Calu3 (cell line): ENCODE data around the gene PSMD5. TPM values are rescaled to one million over a fixed set of nuclear protein-coding genes. Genes with fewer than 3 reads are reported as not detected.

ENCODE experiments used
- BruUV-seq: library from RNA; stranded (reverse); fragments of 400-500 nt; replicated peaks from 2 replicates; lab custom pipeline; 2021; lab: Mats Ljungman, UMichigan
- CTCF ChIA-PET: fragments of 300-600 bp; sonication (Branson Sonifier 250); formaldehyde crosslinking; loops from one replicate; lab custom pipeline; 2022; ENCODE audit warnings: antibody characterized with exemption; lab: Charles Lee
- DNase-seq: peaks from one replicate; pipeline ENCODE4 v3.0.0; 2022
- H3K27ac Mint-ChIP-seq: one replicate; pipeline ENCODE4 v1.8.0; 2022; ENCODE audit warnings: mixed read lengths; ENCODE audit not compliant: unreplicated experiment
- H3K27me3 Mint-ChIP-seq: one replicate; pipeline ENCODE4 v1.8.0; 2022; ENCODE audit warnings: mixed read lengths; ENCODE audit not compliant: unreplicated experiment
- H3K36me3 Mint-ChIP-seq: one replicate; pipeline ENCODE4 v1.8.0; 2022; ENCODE audit warnings: mild to moderate bottlenecking, moderate library complexity, mixed read lengths; ENCODE audit not compliant: insufficient read depth, unreplicated experiment
- H3K4me1 Mint-ChIP-seq: one replicate; pipeline ENCODE4 v1.8.0; 2022; ENCODE audit warnings: mild to moderate bottlenecking, low read depth, mixed read lengths; ENCODE audit not compliant: unreplicated experiment
- H3K4me3 Mint-ChIP-seq: one replicate; pipeline ENCODE4 v1.8.0; 2022; ENCODE audit warnings: mild to moderate bottlenecking, low read depth, moderate library complexity, mixed read lengths; ENCODE audit not compliant: unreplicated experiment
- H3K9me3 Mint-ChIP-seq: one replicate; pipeline ENCODE4 v1.8.0; 2022; ENCODE audit warnings: low read depth, mixed read lengths; ENCODE audit not compliant: unreplicated experiment
- CTCF ChIP-seq: fragments of 200-600 bp; IDR thresholded peaks from one replicate; pipeline ENCODE4 v1.8.0; 2022; ENCODE audit warnings: antibody characterized with exemption; ENCODE audit not compliant: unreplicated experiment
- intact Hi-C: fragments of 100-400 bp; cut with micrococcal nuclease; formaldehyde crosslinking; loops from one replicate; pipeline ENCODE4 v1.10.0; 2022; ENCODE audit not compliant: unreplicated experiment
- total RNA-seq: library from RNA; stranded (reverse); gene quantifications from 2 replicates; pipeline ENCODE4 v1.2.3, GENCODE V29; 2022

Gene PSMD5
- total RNA-seq, 1 experiment from 2014 or later, result 34.0 TPM

- no peaks in the 10 kb centered on the region for H3K27me3 Mint-ChIP-seq
- peaks cover 15% of the 10 kb centered on the region for H3K36me3 Mint-ChIP-seq
- H3K4me1 Mint-ChIP-seq, result peaks cover 13% of the 10 kb centered on the region
- H3K4me3 Mint-ChIP-seq, result no peak overlapping the region
- BruUV-seq, result no TSS peak
- H3K9me3 Mint-ChIP-seq, result no peaks in the 10 kb centered on the region
- no peak overlapping the region for H3K27ac Mint-ChIP-seq
- CTCF ChIA-PET, result no interaction called here
- DNase-seq, result no peak
- intact Hi-C loops, result no loop called here
- TF ChIP-seq CTCF, result no peak
Observed at GRCh38 chr9:120846906-120847305, 4.2 kb upstream of the PSMD5 start.

DNA sequence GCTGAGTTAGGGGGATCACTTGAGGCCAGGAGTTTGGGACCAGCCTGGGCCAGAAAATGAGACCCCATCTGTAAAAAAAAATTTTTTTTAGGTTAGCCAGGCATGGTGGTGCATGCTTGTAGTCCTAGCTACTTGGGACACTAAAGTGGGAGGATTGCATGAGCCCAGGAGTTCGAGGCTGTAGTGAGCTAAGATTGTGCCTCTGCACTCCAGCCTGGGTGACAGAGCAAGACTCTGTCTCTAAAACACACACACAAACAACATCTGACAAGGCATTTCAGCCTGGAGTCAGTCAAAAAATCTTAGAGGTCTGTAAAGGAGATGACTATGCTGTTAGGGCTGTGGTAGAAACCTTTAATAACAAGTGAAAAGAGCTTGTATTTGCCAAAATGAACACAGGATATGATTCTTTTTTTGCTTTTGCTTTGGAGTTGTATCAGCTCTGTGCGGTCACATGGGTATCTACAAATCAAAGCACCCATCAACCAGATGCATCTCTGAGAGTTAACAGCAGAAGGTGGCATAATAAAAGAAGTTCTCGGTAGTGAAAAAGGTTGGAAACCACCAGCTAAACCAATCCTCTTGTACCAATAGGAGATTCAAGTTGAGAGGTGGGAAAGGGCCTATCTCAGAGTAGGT lies 3.6 kb upstream of the PSMD5 start:
- H3K4me1 Mint-ChIP-seq, result peaks cover 13% of the 10 kb centered on the region
- peaks cover 20% of the 10 kb centered on the region for H3K36me3 Mint-ChIP-seq
- no peak overlapping the region for H3K4me3 Mint-ChIP-seq
- no peaks in the 10 kb centered on the region for H3K27me3 Mint-ChIP-seq
- H3K27ac Mint-ChIP-seq, result no peak overlapping the region
- TF ChIP-seq CTCF, result no peak
- DNase-seq, result no peak
- intact Hi-C loops, result no loop called here
- CTCF ChIA-PET, result no interaction called here
- no TSS peak for BruUV-seq
- H3K9me3 Mint-ChIP-seq, result no peaks in the 10 kb centered on the region

GRCh38 chr9:120845255-120845654 lies 2.5 kb upstream of the PSMD5 start:
- H3K27me3 Mint-ChIP-seq, result no peaks in the 10 kb centered on the region
- DNase-seq, result no peak
- no TSS peak for BruUV-seq
- H3K4me3 Mint-ChIP-seq, result no peak overlapping the region
- CTCF ChIA-PET, result no interaction called here
- no peaks in the 10 kb centered on the region for H3K9me3 Mint-ChIP-seq
- intact Hi-C loops, result no loop called here
- H3K4me1 Mint-ChIP-seq, result peaks cover 13% of the 10 kb centered on the region
- H3K36me3 Mint-ChIP-seq, result peaks cover 23% of the 10 kb centered on the region
- no peak for TF ChIP-seq CTCF
- no peak overlapping the region for H3K27ac Mint-ChIP-seq

DNA sequence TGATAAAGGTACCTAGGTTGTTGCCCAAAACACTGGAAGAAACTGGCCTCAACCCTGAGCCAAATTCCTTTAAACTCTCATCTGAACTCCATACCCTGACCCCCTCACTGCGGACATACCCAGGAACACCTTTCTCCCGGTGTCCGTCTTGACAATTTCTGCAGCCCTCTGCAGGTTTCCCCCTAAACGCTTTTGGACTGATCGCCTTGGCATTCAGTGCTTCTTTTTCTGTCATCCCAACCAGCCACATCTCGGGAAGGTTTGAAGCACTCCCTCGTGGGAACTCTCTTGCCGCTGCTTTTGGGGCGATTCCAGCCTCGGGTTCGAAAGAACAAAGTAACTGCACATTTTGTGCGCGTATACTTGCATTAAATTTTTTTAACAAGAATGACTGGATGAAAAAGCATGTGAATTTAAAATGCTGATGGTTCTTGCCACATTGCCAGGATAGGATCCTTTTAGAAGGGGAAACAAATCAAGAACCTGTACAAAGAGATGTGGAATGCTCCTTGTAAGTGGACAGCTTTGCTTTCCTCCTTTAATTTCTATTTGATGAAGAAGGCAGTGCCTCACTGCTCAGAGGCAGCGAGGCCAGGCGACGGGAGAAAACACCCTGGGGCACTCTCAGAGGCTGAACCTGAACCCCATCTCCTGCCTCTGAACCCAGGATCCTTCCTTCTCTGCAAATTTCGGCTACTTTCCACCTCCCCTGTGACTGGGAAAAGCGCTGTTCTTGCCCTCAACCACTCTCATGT lies 615 bp downstream of the PSMD5 start:
- no peak for TF ChIP-seq CTCF
- Mint-ChIP-seq H3K4me1 (peaks cover 13% of the 10 kb centered on the region), H3K27ac (peak overlapping the region; percentile 96), H3K27me3 (no peaks in the 10 kb centered on the region), H3K4me3 (peak overlapping the region; percentile 99), H3K36me3 (peaks cover 23% of the 10 kb centered on the region), H3K9me3 (no peaks in the 10 kb centered on the region)
- no peak for DNase-seq
- BruUV-seq, result TSS peak; percentile 62
- CTCF ChIA-PET, result no interaction called here
- intact Hi-C loops, result no loop called here
